Measurements from ENCODE around the gene TRANK1. TPM values are rescaled to one million over a fixed set of nuclear protein-coding genes. Genes with fewer than 3 reads are reported as not detected.

The TRANK1 gene
- polyA plus RNA-seq, 1 experiment: 22.4 TPM

GRCh38 chr3:36867810-36868209 lies 77.0 kb downstream of the TRANK1 start:
- H3K4me3 ChIP-seq (ENCODE audit: low read depth, low read length): no peak overlapping the region
- ChIA-PET CTCF (interaction anchor here (1.0 to 6.8 kb wide), 21 partner anchors 9 to 902 kb away, joined by 3 to 58 read pairs (median 5); no protein-coding TSS in a partner anchor), POLR2A (no interaction called here)
- no peak for DNase-seq (ENCODE audit: low read depth, low spot score)
- TF ChIP-seq, protein P1, sequence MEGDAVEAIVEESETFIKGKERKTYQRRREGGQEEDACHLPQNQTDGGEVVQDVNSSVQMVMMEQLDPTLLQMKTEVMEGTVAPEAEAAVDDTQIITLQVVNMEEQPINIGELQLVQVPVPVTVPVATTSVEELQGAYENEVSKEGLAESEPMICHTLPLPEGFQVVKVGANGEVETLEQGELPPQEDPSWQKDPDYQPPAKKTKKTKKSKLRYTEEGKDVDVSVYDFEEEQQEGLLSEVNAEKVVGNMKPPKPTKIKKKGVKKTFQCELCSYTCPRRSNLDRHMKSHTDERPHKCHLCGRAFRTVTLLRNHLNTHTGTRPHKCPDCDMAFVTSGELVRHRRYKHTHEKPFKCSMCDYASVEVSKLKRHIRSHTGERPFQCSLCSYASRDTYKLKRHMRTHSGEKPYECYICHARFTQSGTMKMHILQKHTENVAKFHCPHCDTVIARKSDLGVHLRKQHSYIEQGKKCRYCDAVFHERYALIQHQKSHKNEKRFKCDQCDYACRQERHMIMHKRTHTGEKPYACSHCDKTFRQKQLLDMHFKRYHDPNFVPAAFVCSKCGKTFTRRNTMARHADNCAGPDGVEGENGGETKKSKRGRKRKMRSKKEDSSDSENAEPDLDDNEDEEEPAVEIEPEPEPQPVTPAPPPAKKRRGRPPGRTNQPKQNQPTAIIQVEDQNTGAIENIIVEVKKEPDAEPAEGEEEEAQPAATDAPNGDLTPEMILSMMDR (IDR thresholded peaks at IDR 0.05; ENCODE audit: low read depth, low read length): no peak
- H3K27me3 ChIP-seq (ENCODE audit: control insufficient read depth, insufficient read depth, low read length): no peaks in the 10 kb centered on the region
- no peaks in the 10 kb centered on the region for H3K9me3 ChIP-seq (ENCODE audit: control insufficient read depth, insufficient read depth, low read length)
- H3K27ac ChIP-seq (ENCODE audit: low read depth, low read length): no peak overlapping the region

DNA sequence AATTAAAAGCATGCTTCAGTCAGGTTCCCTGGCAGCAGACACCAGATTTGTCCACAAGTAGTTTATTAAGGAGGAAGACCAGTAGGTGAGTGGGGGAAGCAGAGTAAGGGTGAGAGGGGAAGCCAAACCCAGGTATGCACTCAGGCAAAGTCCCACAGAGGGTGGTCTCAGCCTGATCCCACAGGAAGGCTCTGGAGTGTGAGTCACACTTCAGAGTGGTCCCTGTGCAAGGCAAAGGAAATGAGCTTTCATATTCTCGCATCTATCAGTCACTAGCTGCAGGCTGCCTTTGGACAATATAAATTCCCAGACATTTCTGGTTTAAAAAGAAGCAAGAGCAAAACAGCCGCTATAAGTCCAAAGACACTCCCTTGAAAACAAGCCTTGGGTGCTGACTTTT lies 78.5 kb downstream of the TRANK1 start:
- H3K4me3 ChIP-seq (ENCODE audit: low read depth, low read length): no peak overlapping the region
- POLR2A ChIA-PET: no interaction called here
- DNase-seq (ENCODE audit: low read depth, low spot score): no peak

DNA sequence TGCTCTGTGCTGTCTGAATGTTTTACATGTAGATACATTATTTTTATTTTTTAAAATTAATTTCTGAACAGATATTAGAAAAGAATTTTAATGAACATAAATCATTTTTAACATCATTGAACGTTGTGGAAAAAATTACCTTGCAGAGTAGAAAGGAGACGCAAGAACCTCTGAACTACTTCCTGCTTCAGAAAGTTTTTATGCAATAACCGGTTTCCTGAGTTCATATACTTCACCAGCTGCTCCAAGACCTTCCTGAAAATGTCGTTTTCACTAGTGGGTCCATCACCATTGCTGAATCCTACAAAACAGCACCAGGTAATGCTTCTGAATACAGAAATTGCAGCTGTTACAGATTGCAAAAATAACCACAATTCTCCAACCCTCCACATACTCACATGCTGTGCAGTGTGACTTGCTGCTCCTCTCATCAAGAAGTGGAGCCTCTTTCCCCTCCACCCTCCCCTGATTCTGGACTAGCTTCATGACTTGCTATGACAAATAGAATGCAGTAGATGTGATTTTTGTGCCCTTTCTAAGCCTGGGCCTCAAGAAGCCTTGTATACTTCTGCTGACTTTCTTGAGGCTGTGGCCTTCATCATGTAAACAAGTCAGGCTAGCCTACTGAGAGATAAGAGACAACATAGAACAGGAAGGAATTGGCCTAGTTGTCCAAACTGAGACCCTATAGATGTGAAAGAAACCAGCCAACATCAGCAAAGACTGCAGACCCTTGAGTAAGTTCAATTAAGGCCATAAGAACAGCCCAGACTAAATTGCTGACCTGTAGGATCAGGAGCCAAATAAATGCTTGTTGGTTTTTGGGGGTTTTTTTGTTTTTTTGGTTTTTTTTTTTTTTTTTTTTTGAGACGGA lies 80.4 kb downstream of the TRANK1 start:
- ChIA-PET CTCF (interaction anchor here (1.0 kb wide), 1 partner anchor 95 kb away, joined by 4 read pairs; no protein-coding TSS in a partner anchor), POLR2A (no interaction called here)
- no peak for DNase-seq (ENCODE audit: low read depth, low spot score)
- Histone ChIP-seq H3K9me3 (ENCODE audit: control insufficient read depth, insufficient read depth, low read length) (no peaks in the 10 kb centered on the region), H3K4me3 (ENCODE audit: low read depth, low read length) (no peak overlapping the region), H3K27me3 (ENCODE audit: control insufficient read depth, insufficient read depth, low read length) (no peaks in the 10 kb centered on the region), H3K27ac (ENCODE audit: low read depth, low read length) (no peak overlapping the region)
- TF ChIP-seq, protein P1 (IDR thresholded peaks at IDR 0.05; ENCODE audit: low read depth, low read length): no peak

More for the DNA sequence above, 78.5 kb downstream of the TRANK1 start:
- Histone ChIP-seq H3K27ac (ENCODE audit: low read depth, low read length) (no peak overlapping the region), H3K9me3 (ENCODE audit: control insufficient read depth, insufficient read depth, low read length) (no peaks in the 10 kb centered on the region), H3K27me3 (ENCODE audit: control insufficient read depth, insufficient read depth, low read length) (no peaks in the 10 kb centered on the region)
- CTCF ChIA-PET: interaction anchor here (1.0 to 6.8 kb wide), 4 partner anchors 17 to 137 kb away, joined by 4 to 58 read pairs (median 21); no protein-coding TSS in a partner anchor
- TF ChIP-seq, protein P1 (IDR thresholded peaks at IDR 0.05; ENCODE audit: low read depth, low read length): no peak

- no peaks in the 10 kb centered on the region for H3K9me3 ChIP-seq (ENCODE audit: control insufficient read depth, insufficient read depth, low read length)
- ChIA-PET POLR2A (no interaction called here), CTCF (interaction anchor here (0.8 to 0.9 kb wide), 3 partner anchors 9 to 98 kb away, joined by 3 to 7 read pairs (median 4); no protein-coding TSS in a partner anchor)
- H3K27me3 ChIP-seq (ENCODE audit: control insufficient read depth, insufficient read depth, low read length): no peaks in the 10 kb centered on the region
- no peak overlapping the region for H3K4me3 ChIP-seq (ENCODE audit: low read depth, low read length)
- no peak for DNase-seq (ENCODE audit: low read depth, low spot score)
- TF ChIP-seq, protein P1 (IDR thresholded peaks at IDR 0.05; ENCODE audit: low read depth, low read length): no peak
- H3K27ac ChIP-seq (ENCODE audit: low read depth, low read length): no peak overlapping the region
Observed at GRCh38 chr3:36862076-36862755, 82.6 kb downstream of the TRANK1 start.

Data from AG04450 (cell line).